Measurements from ENCODE around the gene IRF7. TPM values are rescaled to one million over a fixed set of nuclear protein-coding genes. Genes with fewer than 3 reads are reported as not detected.

Gene IRF7
- total RNA-seq, 1 donor from 2014 or later = 74.1 TPM

- no peaks in the 10 kb centered on the region for H3K4me1 Mint-ChIP-seq
- ATAC-seq (ENCODE audit: low read depth) (no peak), DNase-seq (no peak)
- H3K9me3 Mint-ChIP-seq = no peaks in the 10 kb centered on the region
- TF ChIP-seq CTCF (IDR thresholded peaks at IDR 0.05) = no peak
- ChIA-PET CTCF (no interaction called here), POLR2A (no interaction called here)
- no peak overlapping the region for H3K4me3 Mint-ChIP-seq
- no peaks in the 10 kb centered on the region for H3K27me3 Mint-ChIP-seq
- intact Hi-C loops (cut with micrococcal nuclease) = no loop called here
- peaks cover 89% of the 10 kb centered on the region for H3K36me3 Mint-ChIP-seq (ENCODE audit: low read depth)
- H3K27ac Mint-ChIP-seq = no peak overlapping the region
Measured at GRCh38 chr11:593347-593746, 22.4 kb downstream of the IRF7 start.

- DNase-seq (no peak), ATAC-seq (ENCODE audit: low read depth) (no peak)
- H3K27ac Mint-ChIP-seq = no peak overlapping the region
- peaks cover 89% of the 10 kb centered on the region for H3K36me3 Mint-ChIP-seq (ENCODE audit: low read depth)
- ChIA-PET CTCF (no interaction called here), POLR2A (no interaction called here)
- H3K9me3 Mint-ChIP-seq = no peaks in the 10 kb centered on the region
- intact Hi-C loops (cut with micrococcal nuclease) = no loop called here
- no peaks in the 10 kb centered on the region for H3K27me3 Mint-ChIP-seq
- TF ChIP-seq CTCF (IDR thresholded peaks at IDR 0.05) = no peak
- H3K4me3 Mint-ChIP-seq = no peak overlapping the region
- no peaks in the 10 kb centered on the region for H3K4me1 Mint-ChIP-seq
Measured at GRCh38 chr11:592918-593317, 22.8 kb downstream of the IRF7 start.

GRCh38 chr11:592501-592900 is 23.2 kb downstream of the IRF7 start:
- intact Hi-C loops (cut with micrococcal nuclease) = no loop called here
- Mint-ChIP-seq H3K27me3 (no peaks in the 10 kb centered on the region), H3K9me3 (no peaks in the 10 kb centered on the region), H3K36me3 (ENCODE audit: low read depth) (peaks cover 91% of the 10 kb centered on the region), H3K4me3 (no peak overlapping the region), H3K4me1 (no peaks in the 10 kb centered on the region), H3K27ac (no peak overlapping the region)
- no peak for TF ChIP-seq CTCF (IDR thresholded peaks at IDR 0.05)
- ChIA-PET CTCF (no interaction called here), POLR2A (no interaction called here)
- ATAC-seq (ENCODE audit: low read depth) (no peak), DNase-seq (no peak)

GRCh38 chr11:590997-591396 is 24.8 kb downstream of the IRF7 start:
- Mint-ChIP-seq H3K27ac (no peak overlapping the region), H3K4me3 (no peak overlapping the region), H3K27me3 (no peaks in the 10 kb centered on the region), H3K36me3 (ENCODE audit: low read depth) (peaks cover 92% of the 10 kb centered on the region), H3K9me3 (no peaks in the 10 kb centered on the region), H3K4me1 (no peaks in the 10 kb centered on the region)
- intact Hi-C loops (cut with micrococcal nuclease) = no loop called here
- CTCF ChIA-PET = no interaction called here
- ATAC-seq (ENCODE audit: low read depth) (no peak), DNase-seq (no peak)
- no peak for TF ChIP-seq CTCF (IDR thresholded peaks at IDR 0.05)
- POLR2A ChIA-PET = no interaction called here

- CTCF ChIA-PET = no interaction called here
Measured at GRCh38 chr11:589798-590197, 26.0 kb downstream of the IRF7 start.

More at GRCh38 chr11:589798-590197, 26.0 kb downstream of the IRF7 start:
- Mint-ChIP-seq H3K4me3 (no peak overlapping the region), H3K36me3 (ENCODE audit: low read depth) (peaks cover 82% of the 10 kb centered on the region), H3K9me3 (no peaks in the 10 kb centered on the region), H3K27ac (no peak overlapping the region), H3K4me1 (no peaks in the 10 kb centered on the region), H3K27me3 (no peaks in the 10 kb centered on the region)
- TF ChIP-seq CTCF (IDR thresholded peaks at IDR 0.05) = no peak
- ATAC-seq (ENCODE audit: low read depth) (no peak), DNase-seq (no peak)
- intact Hi-C loops (cut with micrococcal nuclease) = no loop called here
- POLR2A ChIA-PET = no interaction called here

Data from activated B cell treated with CpG ODN at 0.5 μM for 24 hours (primary cell).